Smooth muscle cell of bladder (primary cell): ENCODE results near the gene MARCHF3. TPM values are rescaled to one million over a fixed set of nuclear protein-coding genes. Genes with fewer than 3 reads are reported as not detected.

Experiments used
- total RNA-seq: library from RNA; depleted of rRNA; stranded (reverse); fragments of >200 nt; gene quantifications from 2 replicates; pipeline ENCODE4 v1.2.3, GENCODE V29; 2014

The MARCHF3 gene
- 48.4 and 73.0 TPM in 2 replicates for total RNA-seq

DNA sequence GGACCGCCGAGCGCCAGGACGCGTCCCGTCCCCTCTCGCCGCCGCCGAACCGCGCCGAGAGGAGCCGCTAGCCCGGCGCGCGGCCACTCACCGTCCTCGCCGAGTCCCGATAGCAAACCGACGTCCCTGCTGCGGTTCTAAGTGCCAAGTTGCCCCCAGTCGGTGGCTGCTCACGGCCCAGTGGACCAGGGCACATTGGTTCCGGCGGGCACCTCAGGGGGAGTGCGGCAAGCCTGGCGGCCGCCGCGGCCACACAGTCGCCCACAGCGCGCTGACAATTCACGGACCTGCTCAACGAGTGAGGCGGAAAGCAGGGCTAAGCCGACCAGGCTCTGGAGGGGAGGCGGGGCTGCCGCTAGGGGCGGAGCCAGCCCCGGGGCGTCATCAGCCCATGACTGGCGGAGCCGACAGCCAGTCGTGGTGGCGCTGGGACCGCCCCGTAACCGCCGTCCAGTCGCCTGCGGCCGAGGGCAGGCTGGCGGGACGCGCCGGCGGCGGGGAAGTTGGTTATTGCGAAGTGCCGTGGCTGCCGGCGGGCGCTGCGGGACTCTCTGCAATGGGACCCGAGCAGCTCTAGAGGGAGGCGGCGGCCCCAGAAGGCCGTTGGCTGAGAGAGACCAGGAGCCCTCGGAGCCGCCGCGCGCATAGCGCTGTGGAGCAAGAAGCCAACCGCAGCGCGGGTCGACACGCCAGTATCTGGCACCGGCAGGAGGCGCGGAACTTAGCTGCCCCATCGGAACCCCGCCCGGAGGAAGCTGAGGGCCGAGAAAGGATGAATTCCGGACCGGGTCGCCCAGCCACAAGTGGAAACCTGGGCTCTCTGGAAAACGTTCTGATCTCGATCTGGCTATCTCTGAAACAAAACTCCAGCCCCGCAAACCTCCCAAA, at the start of gene MARCHF3:
TSS of gene MARCHF3 (minus strand) at position 300 of the 888 bp plus-strand sequence. CDS start 112,387 bp downstream, outside the sequence.

DNA sequence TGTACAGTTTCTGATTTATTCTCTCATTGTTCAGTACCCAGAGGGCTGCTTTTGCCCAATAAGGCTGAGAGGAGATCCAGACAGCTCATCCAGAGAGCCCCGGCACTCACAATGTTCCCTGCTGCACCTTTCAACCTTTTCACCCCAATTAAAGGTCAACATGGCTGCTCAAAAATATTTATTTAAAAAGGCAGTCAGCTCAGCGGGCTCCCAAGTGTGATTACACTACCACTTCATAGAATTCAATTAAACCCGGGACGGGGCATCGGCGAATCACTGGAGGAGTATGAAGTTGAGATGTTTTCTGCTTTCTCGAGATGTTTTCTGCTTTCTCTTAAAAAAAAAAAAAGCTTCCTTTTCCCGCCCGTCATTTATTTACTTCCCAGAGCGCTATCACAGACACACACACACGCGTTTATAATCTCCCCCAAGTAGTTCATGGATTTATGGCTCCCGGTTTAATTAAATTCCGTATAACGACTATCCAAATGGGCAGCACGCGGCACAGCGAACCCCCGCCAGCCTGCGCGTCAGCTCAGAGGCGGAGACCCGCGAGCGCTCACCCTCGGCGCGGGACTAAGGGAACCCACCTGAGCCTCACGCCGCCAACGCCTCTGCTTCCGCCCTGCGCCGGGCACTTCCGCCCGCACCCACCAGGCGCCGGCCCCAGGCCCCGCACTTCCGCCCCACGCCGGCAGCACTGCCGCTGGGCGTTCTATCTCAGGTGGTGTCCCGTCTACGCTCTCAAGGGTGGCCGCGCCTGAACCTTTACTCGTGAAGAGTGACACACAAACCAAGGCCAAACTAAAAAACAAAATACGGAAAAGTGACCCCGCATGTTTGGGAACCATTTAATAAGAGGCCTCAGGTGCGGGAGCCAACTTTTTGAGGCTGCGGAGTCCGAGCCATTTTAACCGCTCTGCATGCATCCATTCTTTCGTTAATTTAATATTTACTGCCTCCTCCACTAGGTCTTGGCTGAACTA, 42.8 kb upstream of the MARCHF3 start, which contains the start of gene C5orf63:
TSS of gene C5orf63 (minus strand) at position 642 of the 986 bp plus-strand sequence. CDS start 14,507 bp downstream, outside the sequence.

Other genes with a start within 250 kb of the MARCHF3 start
- 1.3 and 3.7 TPM in 2 replicates for gene C5orf63, start 42.9 kb upstream of the MARCHF3 start, total RNA-seq